CD4-positive, alpha-beta T cell treated with Interleukin-17A for 4 hours (primary cell): Measurements from ENCODE around the gene MYO1B.

Source experiments
- DNase-seq: peaks from one replicate; pipeline ENCODE4 v3.0.0-alpha.2; 2020; ENCODE audit warnings: mixed read lengths

The MYO1B gene

GRCh38 chr2:191366199-191366598 is 121.0 kb downstream of the MYO1B start:
- DNase-seq = no peak

GRCh38 chr2:191369034-191369433 is 123.8 kb downstream of the MYO1B start:
- no peak for DNase-seq

- DNase-seq = no peak
These were observed 129.2 kb downstream of the MYO1B start for GRCh38 chr2:191374366-191374765.

GRCh38 chr2:191374939-191375338 is 129.7 kb downstream of the MYO1B start:
- no peak for DNase-seq

- no peak for DNase-seq
These were observed 131.9 kb downstream of the MYO1B start for GRCh38 chr2:191376981-191377629.

- DNase-seq = no peak
These were observed 134.2 kb downstream of the MYO1B start for GRCh38 chr2:191379375-191379774.

GRCh38 chr2:191382801-191383200 is 137.6 kb downstream of the MYO1B start:
- no peak for DNase-seq

- no peak for DNase-seq
These were observed 138.3 kb downstream of the MYO1B start for GRCh38 chr2:191383486-191383885.

- DNase-seq = no peak
These were observed 139.6 kb downstream of the MYO1B start for GRCh38 chr2:191384829-191385228.

GRCh38 chr2:191385416-191386160 is 140.4 kb downstream of the MYO1B start:
- DNase-seq = no peak

GRCh38 chr2:191386938-191387536 is 141.8 kb downstream of the MYO1B start:
- no peak for DNase-seq

- DNase-seq = no peak
These were observed 144.1 kb downstream of the MYO1B start for GRCh38 chr2:191389288-191389687.

- no peak for DNase-seq
These were observed 146.0 kb downstream of the MYO1B start for GRCh38 chr2:191391171-191391570.

- no peak for DNase-seq
These were observed 148.8 kb downstream of the MYO1B start for GRCh38 chr2:191394043-191394442.

- no peak for DNase-seq
These were observed 151.6 kb downstream of the MYO1B start for GRCh38 chr2:191396794-191397193.

GRCh38 chr2:191399601-191400000 is 154.4 kb downstream of the MYO1B start:
- no peak for DNase-seq

GRCh38 chr2:191401287-191401686 is 156.1 kb downstream of the MYO1B start:
- DNase-seq = no peak

GRCh38 chr2:191402966-191403565 is 157.9 kb downstream of the MYO1B start:
- DNase-seq = no peak

GRCh38 chr2:191404568-191404991 is 159.4 kb downstream of the MYO1B start:
- no peak for DNase-seq

GRCh38 chr2:191405546-191405945 is 160.3 kb downstream of the MYO1B start:
- DNase-seq = no peak

- DNase-seq = no peak
These were observed 165.6 kb downstream of the MYO1B start for GRCh38 chr2:191410646-191411436.

GRCh38 chr2:191411472-191411871 is 166.3 kb downstream of the MYO1B start:
- no peak for DNase-seq

GRCh38 chr2:191412353-191412752 is 167.1 kb downstream of the MYO1B start:
- no peak for DNase-seq
